ENCODE measurements around the gene NFE2L2.

NFE2L2 gene

DNA sequence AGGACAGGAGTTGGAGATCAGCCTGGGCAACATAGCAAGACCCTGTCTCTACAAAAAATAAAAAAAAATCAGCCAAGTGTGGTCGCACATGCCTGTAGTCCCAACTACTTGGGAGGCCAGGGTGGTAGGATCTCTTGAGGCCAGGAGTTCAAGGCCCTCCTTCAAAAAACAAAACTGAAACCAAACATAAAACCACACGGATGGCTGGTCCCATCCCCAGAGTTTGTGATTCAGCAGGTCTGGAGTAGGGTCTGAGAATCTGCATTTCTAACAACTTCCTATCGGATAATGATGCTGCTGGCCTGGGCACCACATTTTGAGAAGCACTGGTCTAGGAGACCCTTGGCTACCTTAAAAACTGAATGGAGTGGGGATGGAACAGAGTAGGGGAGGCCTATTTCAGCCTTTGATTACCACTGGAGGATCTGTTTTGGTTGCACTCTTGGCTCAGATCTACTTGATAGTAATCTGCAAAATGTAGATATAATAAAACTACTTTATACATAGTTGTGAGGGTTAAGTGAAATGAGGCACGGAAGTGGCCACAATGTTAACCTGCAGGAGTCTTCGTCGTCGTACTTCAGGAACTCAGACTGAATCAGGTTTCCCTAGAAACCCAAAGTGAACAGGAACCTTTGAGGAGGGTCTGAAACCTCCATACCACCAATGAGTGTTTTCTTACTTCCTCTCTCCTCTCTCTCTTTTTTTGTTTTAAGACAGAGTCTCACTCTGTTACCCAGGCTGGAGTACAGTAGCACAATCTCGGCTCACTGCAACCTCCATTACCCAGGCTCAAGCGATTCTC lies 25.5 kb upstream of the NFE2L2 start:
- no peak for DNase-seq
- no peaks in the 10 kb centered on the region for H3K36me3 ChIP-seq
- no peaks in the 10 kb centered on the region for H3K27me3 ChIP-seq
- no peaks in the 10 kb centered on the region for H3K9me3 ChIP-seq
- TF ChIP-seq, protein P1, sequence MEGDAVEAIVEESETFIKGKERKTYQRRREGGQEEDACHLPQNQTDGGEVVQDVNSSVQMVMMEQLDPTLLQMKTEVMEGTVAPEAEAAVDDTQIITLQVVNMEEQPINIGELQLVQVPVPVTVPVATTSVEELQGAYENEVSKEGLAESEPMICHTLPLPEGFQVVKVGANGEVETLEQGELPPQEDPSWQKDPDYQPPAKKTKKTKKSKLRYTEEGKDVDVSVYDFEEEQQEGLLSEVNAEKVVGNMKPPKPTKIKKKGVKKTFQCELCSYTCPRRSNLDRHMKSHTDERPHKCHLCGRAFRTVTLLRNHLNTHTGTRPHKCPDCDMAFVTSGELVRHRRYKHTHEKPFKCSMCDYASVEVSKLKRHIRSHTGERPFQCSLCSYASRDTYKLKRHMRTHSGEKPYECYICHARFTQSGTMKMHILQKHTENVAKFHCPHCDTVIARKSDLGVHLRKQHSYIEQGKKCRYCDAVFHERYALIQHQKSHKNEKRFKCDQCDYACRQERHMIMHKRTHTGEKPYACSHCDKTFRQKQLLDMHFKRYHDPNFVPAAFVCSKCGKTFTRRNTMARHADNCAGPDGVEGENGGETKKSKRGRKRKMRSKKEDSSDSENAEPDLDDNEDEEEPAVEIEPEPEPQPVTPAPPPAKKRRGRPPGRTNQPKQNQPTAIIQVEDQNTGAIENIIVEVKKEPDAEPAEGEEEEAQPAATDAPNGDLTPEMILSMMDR (IDR thresholded peaks at IDR 0.05; ENCODE audit: low read depth, low read length): no peak
- no peak overlapping the region for H3K4me3 ChIP-seq (ENCODE audit: low read depth, low read length)
- no peaks in the 10 kb centered on the region for H3K4me1 ChIP-seq

DNA sequence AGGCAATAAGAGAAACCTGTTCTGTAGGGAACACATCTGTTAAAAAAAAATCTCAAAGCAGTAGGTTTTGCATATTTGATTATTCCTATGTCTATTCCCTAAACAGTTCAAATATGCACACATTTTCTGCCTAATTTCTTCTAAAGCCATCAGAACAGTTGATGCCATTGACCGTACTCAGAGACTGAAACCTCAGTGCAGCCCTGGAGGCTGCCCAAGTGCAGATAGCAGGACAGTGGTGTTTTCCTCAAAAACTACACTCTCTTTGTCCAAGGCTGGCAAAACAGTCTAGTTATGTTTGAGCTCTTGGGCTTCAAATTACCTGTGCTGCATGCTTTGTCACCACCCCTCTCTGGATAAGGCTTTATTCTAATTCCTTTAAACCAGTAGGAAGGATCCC lies 23.3 kb upstream of the NFE2L2 start:
- TF ChIP-seq, protein P1 (IDR thresholded peaks at IDR 0.05; ENCODE audit: low read depth, low read length): no peak
- no peaks in the 10 kb centered on the region for H3K36me3 ChIP-seq
- no peak for DNase-seq

DNA sequence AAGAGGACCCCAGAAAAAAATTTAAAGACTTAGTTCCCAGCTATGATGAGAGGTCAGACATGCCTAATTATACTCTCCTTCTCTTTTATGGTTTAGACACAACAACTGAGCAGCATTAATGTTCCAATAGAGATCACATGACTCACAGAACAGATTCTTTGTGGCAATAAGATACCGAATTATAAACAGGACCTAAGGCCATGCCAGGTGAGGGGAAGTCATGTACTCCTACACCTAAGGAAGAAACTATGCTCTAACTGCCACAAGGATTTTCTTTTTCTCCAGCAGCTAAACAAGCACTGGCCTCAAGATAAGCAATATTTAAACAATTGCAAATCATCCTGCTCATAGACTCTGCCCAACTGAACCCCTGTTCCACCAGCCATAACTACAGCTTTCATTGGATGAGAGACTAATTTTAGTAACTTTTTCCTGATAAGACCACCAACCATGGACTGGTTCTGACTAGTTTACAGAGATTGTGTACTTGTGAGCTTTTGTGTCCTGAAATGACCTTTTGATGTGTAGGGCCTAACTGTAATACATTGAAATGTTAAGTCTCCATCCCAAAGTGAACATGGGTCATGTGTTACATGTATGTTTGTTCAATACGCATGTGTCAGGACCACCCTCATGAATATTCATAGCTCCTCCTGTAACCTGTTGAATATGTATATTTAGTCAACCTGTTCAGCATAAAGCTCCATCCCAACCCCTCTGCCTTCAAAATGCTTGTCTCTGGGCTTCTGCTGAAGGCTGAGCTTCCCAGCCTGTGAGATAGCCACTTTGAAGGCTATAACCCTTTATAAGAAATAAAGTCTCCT lies 21.6 kb upstream of the NFE2L2 start:
- no peaks in the 10 kb centered on the region for H3K27me3 ChIP-seq
- H3K4me1 ChIP-seq: no peaks in the 10 kb centered on the region
- H3K4me3 ChIP-seq (ENCODE audit: low read depth, low read length): no peak overlapping the region
- no peaks in the 10 kb centered on the region for H3K36me3 ChIP-seq
- no peaks in the 10 kb centered on the region for H3K9me3 ChIP-seq
- TF ChIP-seq, protein P1 (IDR thresholded peaks at IDR 0.05; ENCODE audit: low read depth, low read length): no peak
- no peak for DNase-seq

More for the DNA sequence above, 23.3 kb upstream of the NFE2L2 start:
- Histone ChIP-seq H3K4me3 (ENCODE audit: low read depth, low read length) (no peak overlapping the region), H3K4me1 (no peaks in the 10 kb centered on the region), H3K9me3 (no peaks in the 10 kb centered on the region), H3K27me3 (no peaks in the 10 kb centered on the region)

DNA sequence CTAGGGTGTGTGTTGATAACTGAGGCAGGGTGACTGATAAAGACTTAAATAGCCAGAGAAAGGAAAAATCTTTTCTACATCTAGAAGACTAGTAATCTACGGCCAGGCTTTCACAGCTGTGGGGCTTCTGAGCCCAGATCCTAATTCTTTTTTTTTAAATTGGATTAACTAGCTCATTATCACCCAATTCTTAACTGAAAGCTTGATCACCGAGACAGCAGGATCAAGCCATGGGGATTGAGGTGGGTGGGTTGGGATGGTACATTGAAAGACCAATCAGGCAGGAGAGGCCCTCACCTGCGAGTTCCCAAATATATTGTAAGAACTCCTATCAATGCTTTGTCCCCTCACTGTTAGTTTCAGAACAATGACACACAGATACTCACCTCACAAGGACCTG lies 20.0 kb upstream of the NFE2L2 start:
- H3K4me3 ChIP-seq (ENCODE audit: low read depth, low read length): no peak overlapping the region
- no peaks in the 10 kb centered on the region for H3K36me3 ChIP-seq
- TF ChIP-seq, protein P1 (IDR thresholded peaks at IDR 0.05; ENCODE audit: low read depth, low read length): no peak
- H3K4me1 ChIP-seq: no peaks in the 10 kb centered on the region
- H3K9me3 ChIP-seq: no peaks in the 10 kb centered on the region
- DNase-seq: no peak
- H3K27me3 ChIP-seq: no peaks in the 10 kb centered on the region

DNA sequence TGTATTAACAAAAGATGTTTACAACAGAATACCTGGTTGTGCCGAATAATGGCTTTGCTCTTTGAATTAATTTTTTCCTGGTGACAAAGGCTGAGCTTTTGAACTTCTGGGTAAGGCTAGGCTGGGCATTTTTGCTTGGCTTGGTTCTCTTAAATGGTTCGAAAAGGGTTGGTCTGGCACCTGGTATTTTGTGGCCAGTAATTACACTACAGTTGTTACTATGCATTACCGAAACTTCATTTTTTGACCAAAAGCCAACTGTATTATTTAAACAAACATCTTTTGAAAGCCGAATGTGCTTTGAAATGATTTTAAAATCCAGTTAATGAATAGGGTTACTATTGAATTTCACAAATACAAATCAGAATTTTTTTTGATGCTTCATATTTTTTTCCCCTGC lies 19.4 kb upstream of the NFE2L2 start:
- Histone ChIP-seq H3K4me1 (no peaks in the 10 kb centered on the region), H3K4me3 (ENCODE audit: low read depth, low read length) (no peak overlapping the region), H3K27me3 (no peaks in the 10 kb centered on the region), H3K9me3 (no peaks in the 10 kb centered on the region), H3K36me3 (no peaks in the 10 kb centered on the region)
- TF ChIP-seq, protein P1 (IDR thresholded peaks at IDR 0.05; ENCODE audit: low read depth, low read length): no peak
- DNase-seq: no peak
